SK-N-SH treated with all-trans-retinoic acid at 6 μM for 48 hours (cell line): ENCODE data around the gene HIGD2A.

Experiments
- GLIS3 ChIP-seq: fragments of 250-450 bp; sonication (Bioruptor Pico); IDR thresholded peaks from 2 replicates; pipeline ENCODE4 v1.5.0; 2020; ENCODE audit warnings: mild to moderate bottlenecking, moderate library complexity
- POU6F1 ChIP-seq: fragments of 250-450 bp; sonication (Bioruptor Pico); IDR thresholded peaks from 2 replicates; pipeline ENCODE4 v1.8.0; 2021; ENCODE audit warnings: low read depth, mild to moderate bottlenecking, moderate library complexity, borderline replicate concordance
- ZNF565 ChIP-seq: fragments of 450-650 bp; formaldehyde crosslinking; conservative IDR thresholded peaks from 2 replicates; pipeline ENCODE4 v1.5.0; 2020; ENCODE audit warnings: low read depth, mild to moderate bottlenecking, moderate library complexity

- TF ChIP-seq ZNF565 (CRISPR knock-in tag): no peak
- no peak for TF ChIP-seq GLIS3 (CRISPR knock-in tag)
- TF ChIP-seq POU6F1: no peak
Observed at GRCh38 chr5:176366232-176366894, 22.2 kb upstream of the HIGD2A start.
